ENCODE results near the gene EGR1.

Gene EGR1

DNA sequence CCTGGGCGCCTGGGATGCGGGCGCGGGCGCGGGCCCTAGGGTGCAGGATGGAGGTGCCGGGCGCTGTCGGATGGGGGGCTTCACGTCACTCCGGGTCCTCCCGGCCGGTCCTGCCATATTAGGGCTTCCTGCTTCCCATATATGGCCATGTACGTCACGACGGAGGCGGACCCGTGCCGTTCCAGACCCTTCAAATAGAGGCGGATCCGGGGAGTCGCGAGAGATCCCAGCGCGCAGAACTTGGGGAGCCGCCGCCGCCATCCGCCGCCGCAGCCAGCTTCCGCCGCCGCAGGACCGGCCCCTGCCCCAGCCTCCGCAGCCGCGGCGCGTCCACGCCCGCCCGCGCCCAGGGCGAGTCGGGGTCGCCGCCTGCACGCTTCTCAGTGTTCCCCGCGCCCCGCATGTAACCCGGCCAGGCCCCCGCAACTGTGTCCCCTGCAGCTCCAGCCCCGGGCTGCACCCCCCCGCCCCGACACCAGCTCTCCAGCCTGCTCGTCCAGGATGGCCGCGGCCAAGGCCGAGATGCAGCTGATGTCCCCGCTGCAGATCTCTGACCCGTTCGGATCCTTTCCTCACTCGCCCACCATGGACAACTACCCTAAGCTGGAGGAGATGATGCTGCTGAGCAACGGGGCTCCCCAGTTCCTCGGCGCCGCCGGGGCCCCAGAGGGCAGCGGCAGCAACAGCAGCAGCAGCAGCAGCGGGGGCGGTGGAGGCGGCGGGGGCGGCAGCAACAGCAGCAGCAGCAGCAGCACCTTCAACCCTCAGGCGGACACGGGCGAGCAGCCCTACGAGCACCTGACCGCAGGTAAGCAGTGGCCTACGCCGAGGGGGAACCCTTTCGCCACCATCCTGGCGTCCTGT lies at the start of gene EGR1:
Gene EGR1, plus strand, starts transcription at position 219 of the 864 bp plus-strand sequence. Its CDS starts 283 bp downstream, at position 502.
- DNase-seq (ENCODE audit: low spot score), result peak; percentile 97

DNA sequence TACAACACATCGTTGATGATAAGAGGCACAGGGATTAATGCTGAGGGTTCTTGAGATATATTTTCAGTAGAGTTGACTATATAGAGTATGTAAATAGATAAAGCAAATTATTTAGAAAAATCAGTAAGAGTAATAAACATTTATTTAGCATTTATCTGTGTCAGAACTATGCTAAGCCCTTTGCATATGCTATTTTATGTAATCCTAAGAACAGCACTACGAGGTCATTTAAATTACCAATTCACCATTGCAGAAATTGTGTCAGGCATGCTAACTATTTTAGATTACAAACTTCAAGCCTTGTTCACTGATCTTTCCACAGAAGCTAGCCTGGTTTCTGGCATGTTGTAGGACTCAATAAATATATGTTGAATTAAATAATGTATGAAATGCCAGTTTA lies 46.8 kb upstream of the EGR1 start:
- DNase-seq (ENCODE audit: low spot score), result no peak

DNA sequence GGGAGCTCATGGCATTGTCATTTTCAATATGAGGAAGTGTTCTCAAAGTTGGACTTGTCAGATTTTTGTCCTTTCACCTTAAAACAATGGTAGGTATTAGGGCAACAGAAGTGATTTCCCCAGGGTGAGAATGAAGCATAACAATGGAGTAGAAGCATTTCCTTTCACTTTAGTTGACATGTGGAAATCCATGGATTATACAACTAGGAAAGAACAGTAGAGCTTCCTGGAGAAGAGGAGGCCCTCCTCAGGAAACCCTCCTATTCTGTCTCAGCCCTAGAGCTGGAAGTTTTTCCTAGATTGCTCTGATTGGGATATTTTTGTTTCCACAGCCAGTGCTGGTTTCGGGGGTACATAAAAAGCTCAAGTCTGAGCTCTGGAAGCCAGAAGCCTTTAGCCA lies 40.2 kb upstream of the EGR1 start:
- no peak for DNase-seq (ENCODE audit: low spot score)

DNA sequence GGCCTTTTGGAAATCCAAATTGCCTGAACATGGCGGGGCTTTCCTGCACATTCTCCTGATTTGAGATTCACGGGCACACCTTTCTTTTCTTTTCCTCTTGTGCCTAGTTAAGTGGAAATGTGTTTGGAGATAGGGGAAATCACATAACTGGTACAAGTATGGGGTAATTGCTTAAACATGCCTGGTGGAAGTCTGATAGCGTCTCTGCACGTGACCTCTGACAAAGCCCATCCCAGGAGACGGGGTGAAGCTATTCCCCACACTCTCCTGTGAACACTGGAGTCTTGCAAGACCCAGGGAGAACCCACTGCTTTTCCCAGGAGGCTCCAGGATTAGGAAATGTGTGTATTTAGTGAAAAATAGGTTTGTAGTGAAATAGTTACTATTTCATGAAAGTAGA lies 29.3 kb upstream of the EGR1 start:
- DNase-seq (ENCODE audit: low spot score), result no peak

DNA sequence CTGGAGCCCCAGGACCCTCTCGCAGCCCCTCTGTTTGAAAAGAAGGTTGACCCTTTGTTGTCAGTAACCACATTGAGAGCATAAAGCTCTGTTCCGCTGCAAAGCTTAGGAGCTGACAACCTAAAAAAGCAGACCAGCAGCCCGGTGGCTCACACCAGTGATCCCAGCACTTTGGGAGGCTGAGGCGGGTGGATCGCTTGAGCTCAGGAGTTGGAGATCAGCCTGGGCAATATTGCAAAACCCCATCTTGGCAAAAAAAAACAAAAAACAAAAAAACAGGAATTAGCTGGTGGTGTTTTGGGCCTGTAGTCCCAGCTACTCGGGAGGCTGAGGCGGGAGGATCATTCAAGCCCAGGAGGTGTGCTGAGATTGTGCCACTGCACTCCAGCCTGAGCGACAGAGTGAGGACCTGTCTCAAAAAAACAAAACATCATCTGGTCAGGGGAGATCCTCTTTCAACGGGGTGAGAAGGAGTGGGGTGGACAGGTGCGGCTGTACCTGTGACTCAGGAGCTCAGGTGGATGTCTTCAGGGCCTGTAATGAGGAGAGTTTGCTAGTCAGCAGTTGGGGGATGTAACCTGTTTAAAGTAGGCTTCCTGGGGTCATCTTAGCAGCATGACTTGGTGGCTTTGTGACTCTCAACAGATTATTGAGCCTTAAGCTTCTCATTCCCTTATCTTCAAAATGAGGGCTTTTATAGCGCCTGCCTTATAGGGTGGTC lies 27.1 kb upstream of the EGR1 start:
- DNase-seq (ENCODE audit: low spot score), result no peak

DNA sequence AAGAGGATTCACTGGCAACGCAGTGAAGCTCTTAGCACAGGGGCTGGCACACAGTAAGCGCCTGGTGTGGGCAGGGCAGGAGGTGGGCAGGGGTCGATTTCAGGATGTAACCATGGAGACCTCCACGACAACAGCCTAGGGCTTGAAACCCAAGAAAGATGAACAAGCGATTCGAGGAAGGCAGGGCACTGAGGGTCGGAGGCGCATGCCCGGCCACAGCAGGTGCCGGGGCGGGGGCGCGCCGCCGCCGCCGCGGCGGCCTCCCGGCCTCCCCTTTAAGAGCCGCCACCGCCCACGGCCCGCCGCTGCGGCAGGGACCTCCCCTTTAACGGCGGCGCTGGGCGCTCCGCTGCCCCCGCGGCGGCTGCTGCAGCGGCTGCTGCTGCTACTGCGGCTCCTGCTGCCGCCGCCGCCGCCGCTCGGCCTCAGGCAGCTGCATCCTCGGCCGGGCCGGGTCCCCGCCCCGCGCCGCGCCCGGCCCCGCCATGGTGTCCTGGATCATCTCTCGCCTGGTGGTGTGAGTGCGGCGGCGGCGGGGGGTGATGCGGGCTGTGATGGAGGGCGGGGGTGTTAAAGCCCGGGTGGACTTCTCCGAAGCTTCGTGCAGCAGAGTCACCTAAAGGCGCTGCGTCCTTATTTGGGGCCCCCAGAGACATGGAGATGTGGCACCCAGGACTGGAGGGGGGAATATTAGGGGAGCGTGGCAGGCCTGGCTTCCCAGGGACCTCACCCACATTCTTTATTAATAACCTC lies 26.4 kb upstream of the EGR1 start, which contains the start of gene REEP2:
Gene REEP2, plus strand, starts transcription at position 334 of the 753 bp plus-strand sequence. Its CDS starts 152 bp downstream, at position 486.
- peak; percentile 55 for DNase-seq (ENCODE audit: low spot score)

DNA sequence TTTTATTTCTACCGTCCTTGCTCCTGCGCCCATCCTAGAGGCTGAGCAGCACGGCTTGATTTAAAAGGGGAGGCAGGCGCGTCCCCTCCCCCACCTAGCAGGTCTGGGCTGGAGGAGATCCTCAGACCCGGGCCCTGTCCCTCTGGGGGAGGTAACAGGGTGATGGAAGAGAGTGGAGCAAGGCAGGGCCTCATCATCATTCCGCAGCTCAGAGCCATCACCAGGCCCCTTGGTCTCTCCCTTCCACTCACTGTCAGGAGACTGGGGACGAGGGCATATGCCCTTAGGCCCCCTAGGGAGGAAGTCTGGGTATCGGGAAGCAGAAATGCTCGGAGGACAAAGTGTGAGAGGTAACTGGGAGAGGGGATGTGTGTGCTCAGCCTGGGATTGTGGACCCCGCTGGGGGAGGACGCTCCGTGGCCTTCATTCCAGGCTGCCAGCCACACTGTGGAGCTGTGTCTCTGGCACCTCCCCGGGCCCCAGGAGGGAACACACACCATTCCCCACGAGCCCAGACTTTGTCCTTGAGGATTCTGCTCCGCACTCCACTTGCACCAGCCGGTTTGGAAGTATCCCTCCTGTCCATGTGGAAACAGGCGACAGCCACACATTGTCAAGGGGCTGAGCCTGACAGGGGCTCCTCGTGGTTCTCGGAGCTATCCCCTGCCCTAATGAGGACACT lies 25.7 kb upstream of the EGR1 start:
- DNase-seq (ENCODE audit: low spot score), result no peak

DNA sequence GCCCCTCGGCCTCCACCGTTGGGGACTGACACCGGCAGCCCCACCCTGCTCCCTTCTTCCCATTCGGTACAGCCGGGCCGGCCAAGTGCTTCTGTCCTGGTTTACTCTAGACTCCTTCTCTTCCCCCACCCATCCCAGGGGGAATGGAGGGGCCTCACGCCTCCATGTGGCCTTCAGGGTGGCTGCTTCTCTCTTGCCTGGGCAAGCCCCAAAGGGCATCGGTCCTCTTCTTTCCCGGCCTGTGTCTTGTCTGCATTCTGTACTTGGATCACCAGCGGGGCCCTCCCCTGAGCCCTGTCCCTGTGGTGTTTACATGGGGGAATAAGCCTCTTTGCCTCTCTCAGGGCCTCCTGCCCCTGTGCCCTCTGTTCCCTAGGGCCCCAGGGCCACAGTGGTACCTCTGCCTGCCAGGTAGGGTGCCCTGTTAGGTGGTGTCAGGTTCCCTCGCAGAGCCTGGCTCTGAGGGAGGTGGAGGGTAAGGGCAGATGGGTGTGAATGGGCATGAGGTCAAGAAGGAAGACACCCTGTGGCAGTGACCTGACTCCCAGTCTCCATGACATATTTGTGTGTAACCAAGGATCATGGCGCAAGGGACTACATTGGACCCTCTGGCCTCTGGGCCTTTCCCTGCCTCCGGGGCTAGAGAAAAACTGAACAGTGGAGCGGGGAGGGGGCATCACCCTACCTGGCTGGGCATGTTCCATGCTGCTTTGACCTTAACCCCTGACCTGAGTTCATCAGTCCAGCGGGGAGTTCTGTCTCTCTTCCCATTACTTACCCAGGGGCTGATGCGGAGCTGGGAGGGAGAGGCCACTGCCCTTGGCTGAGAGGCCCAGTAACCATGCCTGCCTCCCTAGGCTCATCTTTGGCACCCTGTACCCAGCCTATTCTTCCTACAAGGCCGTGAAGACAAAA lies 24.9 kb upstream of the EGR1 start:
- DNase-seq (ENCODE audit: low spot score), result no peak

DNA sequence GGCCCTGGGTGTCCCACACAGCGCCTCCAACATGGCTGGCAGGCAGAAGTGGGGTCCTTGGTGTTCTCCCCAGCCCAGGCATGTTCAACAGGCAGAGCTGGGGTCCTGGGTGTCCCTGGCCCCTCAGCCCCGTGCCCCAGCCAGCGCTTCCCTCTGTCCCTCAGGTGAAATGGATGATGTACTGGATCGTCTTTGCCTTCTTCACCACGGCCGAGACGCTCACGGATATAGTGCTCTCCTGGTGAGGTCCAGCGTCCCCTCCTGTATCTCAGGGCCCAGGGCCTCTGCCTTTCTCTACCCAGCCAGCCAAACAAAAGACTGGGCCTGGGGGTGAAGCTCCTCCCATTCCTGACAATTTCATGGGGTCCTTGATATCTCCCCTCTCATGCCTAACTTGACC lies 24.1 kb upstream of the EGR1 start:
- DNase-seq (ENCODE audit: low spot score), result no peak

DNA sequence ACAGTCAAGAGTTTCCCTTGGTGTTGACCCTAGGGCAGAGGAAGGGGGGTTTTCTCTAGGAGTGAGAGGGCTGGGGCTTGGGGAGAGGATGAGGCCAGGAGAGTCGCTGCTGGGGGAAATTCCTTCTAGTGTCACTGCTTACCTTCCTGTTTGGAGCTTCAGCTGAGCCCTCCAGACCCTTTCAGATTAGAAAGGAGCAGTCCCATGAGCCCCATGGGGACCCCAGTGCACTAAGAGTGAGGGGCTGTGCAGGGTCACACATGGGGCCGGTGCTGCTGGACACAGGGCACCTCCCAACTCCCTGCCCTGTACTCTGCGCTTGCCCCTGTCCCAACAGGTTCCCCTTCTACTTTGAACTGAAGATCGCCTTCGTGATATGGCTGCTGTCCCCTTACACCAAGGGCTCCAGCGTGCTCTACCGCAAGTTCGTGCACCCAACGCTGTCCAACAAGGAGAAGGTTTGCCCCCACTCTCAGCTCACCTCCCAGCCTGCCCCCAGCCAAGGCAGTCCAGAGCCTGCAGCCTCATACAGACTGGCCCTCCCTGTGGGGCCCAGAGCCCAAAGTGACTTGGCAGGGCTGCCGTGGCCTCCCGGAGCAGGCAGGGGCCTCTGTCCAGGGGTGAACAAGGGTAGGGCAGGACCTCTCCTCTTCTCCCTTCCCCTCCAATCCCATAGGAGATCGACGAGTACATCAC lies 21.1 kb upstream of the EGR1 start:
- no peak for DNase-seq (ENCODE audit: low spot score)

DNA sequence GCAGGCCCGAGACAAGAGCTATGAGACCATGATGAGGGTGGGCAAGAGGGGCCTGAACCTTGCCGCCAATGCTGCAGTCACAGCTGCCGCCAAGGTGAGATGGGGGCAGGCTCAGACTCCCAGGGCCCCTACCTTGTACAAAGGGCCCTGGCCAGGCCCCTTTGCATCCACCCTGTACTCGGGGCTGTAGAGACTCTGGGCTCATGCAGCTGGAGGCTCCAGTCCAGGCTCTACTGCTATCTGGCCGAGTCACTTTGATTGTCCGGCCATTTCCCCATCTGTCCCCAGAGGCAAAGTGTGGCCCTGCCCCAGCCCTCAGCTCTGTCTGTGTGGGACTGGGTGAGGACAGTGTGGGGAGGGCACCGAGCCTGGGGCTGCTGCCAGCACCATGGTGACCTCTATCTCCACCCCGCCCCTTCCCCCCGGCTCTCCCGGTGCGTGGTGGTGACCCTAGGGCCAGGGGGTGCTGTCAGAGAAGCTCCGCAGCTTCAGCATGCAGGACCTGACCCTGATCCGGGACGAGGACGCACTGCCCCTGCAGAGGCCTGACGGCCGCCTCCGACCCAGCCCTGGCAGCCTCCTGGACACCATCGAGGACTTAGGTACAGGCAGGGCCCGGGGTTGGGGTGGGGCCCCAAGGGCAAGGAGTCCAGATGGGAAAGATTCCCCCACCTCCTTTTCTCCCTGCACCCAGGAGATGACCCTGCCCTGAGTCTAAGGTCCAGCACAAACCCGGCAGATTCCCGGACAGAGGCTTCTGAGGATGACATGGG lies 20.3 kb upstream of the EGR1 start:
- DNase-seq (ENCODE audit: low spot score), result no peak

DNA sequence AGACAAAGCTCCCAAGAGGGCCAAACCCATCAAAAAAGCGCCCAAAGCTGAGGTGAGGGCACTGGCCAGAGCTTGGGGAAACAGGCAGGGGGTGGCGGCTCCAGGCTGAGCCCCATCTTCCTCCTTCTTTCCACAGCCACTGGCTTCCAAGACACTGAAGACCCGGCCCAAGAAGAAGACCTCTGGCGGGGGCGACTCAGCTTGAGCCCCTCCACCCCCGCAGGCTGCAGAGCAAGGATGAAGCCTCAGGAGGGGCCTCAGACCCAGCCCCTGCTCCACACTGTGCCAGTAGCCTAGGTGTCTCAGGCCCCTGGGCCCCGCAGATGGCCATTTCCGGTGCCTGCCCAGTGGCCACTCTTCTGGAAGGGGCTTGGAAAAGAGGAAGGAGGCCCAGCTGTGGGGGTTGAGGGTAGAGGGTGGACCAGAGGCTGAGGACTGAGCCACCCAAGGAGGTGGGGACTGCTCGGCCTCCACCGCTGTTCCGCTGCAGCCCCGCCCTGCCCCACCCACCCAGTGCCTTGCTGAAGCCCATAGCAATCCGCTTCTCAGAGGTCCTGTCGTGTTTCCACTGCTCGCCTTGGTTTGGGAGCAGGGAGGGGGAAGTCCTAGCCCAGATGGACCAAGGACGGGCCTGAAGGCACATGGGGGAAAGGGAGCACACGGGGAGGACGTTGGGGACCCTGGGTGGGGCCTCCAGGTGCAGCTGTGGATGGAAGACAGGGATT lies 19.6 kb upstream of the EGR1 start:
- DNase-seq (ENCODE audit: low spot score), result no peak

DNA sequence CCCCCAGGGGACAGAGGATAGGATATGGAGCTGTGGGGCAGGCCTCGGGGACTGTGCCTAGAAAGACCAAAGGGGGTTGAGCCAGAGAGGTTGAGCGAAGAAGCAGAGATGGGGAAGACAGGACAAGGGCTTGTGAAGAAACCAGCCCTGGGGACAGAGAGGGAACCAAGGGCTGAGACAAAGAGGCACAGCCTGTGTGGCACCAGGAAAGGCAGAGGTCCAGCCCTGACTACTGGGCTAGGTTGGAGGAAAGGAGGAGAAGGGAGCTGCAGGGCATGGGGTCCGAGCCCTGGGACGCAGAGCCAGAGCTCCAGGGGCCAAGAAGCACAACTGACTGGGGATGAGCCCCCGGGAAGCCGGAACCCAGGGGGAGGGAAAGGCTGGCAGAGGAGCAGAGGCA lies 17.2 kb upstream of the EGR1 start:
- DNase-seq (ENCODE audit: low spot score), result no peak

DNA sequence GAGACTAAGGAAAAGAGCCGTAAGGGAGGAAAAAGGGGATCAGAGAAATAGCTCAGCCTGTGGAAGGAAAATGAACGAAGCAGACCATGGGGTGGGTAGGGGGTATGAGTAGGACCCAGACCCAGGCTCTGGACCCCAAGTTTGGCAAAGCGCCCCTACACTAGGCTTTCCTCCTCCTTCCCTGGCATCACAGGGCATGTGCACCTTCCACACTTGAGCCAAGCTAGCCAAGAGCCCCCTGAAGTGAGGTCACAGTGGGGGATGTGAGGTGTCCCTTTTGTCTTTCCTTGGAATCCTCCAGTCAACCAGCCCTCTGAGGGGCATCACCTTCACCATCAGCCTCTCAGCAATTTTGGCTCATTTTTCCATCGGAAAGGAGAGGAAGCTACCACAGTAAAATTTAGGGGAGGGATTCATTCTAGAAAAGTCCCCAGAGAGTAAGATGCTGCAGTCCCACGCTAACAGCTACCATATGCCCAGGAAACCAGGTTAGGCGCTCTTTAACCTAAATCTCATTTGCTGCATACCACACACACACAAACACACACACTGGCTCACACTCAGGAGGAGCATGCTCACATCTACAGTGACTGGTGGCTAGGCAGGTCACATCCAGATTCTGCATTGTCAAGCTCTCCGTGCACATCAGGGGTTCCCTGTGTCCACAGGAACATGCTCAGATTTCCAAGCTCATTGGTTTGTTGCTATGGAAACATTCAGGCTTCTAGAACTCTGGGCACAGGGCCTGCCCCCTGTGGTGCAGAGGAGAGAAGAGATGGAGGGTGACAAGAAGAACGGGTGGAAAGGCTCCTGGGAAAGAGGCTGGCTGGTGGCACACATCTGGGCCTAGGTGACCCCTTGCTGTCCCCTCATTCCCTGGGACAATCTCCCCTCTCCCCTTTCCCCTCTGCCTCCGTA lies 16.5 kb upstream of the EGR1 start:
- no peak for DNase-seq (ENCODE audit: low spot score)

DNA sequence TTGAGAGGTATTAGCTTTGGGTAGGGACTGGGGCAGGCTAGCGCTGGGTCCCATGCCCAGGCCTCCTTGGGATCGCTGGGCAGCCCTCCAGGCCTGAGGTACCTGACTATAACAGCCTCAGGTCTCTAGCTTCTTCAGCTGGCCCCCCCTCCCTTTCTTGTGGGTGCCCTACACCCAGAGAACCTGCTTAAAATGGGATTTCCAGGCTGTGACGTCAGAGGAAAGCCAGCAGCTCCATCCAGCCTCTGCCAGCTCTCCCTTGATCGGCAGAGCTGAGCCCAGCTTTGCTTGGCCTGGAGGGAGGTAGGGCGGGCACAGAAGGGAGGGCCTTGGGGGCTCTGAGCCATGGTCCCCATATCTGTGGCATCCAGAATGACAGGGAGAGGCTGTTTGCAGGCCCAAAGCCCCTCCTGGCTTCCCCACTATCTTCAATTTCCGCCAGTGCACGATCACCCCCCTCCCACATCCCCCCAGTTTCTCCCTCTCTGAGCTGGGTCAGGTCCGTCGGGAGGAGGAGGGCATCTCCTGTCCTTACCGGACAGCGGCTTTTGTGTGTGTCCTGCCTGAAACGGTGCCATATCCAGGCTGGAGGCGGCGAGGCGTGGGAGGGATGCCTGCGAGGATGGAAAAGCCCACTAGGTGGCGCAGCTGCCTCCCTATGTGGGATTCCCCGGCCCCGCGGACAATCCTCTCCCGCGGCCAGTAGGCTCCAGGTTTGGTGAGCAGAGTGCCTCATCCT lies 15.6 kb upstream of the EGR1 start:
- peak; percentile 76 for DNase-seq (ENCODE audit: low spot score)

DNA sequence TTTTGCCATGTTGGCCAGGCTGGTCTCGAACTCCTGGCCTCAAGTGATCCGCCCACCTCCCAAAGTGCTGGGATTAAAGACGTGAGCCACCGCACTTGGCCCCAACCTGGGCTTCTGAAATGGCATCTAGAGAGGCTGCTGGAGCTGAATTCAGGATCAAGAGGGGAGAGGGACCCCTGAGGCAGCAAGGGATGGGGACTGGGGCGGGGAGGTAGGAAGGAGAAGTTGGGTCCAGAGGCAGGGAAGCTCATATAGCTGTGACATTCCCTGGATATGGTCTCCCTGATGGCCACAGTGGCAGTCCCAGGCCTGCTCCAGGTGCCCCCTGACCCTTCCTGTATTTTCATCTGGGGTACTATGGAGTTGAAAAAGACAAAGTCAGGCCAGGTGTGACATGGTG lies 14.3 kb upstream of the EGR1 start:
- DNase-seq (ENCODE audit: low spot score), result no peak

DNA sequence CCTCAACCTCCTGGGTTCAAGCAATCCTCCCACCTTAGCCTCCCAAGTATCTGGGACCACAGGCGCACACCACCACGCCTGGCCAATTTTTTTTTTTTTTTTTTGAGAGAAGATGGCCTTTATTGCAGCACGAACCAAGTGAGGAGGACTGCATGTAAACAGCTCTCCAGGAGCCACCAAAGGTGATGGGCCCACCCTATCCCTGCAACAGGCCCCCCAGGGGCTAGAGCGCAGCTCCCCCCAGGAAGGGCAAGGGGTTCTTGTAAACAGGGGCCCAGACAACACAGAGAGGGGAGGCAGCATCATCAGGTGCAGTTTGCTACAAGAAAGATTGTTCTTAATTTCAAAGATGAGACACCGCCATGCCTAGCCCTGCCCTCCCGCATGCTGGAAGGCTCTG lies 12.6 kb upstream of the EGR1 start:
- no peak for DNase-seq (ENCODE audit: low spot score)

Measured in putamen (tissue), 1 donor.